ENCODE data around the gene NUP62.

NUP62 gene

DNA sequence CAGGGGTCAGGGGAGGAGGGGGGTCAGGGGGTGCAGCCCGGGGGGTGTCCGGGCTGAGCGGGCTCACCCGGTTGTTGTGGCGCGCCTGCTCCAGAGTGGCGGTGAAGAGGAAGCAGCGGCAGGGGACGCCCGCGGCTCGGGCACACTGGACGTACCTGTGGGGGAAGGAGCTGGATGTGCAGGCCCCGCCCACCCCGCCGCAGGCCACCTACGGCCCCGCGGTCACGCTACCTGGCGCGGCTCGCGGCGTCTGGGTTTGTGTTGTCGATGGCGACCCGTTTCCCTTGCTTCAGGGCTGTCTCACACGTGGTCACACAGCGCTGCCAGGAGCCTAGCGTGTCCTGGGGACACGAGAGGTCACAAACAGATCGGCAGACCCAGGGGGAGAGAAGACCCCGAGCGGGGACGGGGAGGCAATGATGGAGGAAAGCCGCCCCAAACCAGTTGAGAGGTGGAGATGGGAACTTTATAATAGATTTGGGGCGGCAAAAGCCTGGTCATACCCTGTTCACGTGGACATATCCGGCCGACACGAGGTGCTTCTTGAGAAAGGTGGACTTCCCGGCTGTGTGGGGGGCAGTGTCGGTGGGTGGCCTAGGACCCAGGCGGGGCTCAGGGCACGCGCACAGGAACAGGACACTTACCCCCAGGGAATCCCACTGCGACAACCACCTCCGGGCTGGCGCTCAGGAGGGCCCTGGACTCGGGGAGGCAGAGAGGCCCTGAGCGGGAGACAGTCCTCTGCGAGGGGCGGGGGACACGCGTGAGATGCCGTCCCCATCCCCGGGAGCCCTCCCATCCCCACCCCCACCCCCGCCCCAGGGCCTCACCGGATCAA lies 67.5 kb downstream of the NUP62 start:
- no peak for TF ChIP-seq CTCF (IDR thresholded peaks at IDR 0.05; ENCODE audit: control insufficient read depth, insufficient read depth, low read depth, low read length, missing control alignments)
- no peak overlapping the region for H3K4me3 ChIP-seq (ENCODE audit: control insufficient read depth, low read depth, low read length)
- no peak for DNase-seq (ENCODE audit: low read depth)

DNA sequence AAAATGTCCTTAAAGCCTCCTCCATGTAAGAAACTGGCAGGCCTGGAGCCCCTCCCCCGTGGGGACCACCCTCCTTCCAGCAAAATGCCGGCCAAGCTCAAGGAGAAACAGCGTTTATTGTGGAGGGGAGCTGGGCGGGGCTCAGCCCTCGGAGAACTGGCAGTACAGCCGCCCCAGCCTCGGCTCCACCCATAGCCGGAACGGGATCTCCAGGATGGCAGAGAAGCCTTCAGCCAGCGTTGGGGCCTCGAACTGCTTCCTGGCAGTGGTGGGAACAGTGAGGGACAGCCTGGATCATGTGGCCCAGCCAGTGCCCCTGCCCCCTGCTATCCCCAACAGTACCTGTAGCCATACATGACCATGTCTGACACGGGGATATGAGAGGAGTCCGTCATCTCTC lies 68.2 kb downstream of the NUP62 start:
- no peak for TF ChIP-seq CTCF (IDR thresholded peaks at IDR 0.05; ENCODE audit: control insufficient read depth, insufficient read depth, low read depth, low read length, missing control alignments)
- DNase-seq (ENCODE audit: low read depth), result no peak
- no peak overlapping the region for H3K4me3 ChIP-seq (ENCODE audit: control insufficient read depth, low read depth, low read length)

DNA sequence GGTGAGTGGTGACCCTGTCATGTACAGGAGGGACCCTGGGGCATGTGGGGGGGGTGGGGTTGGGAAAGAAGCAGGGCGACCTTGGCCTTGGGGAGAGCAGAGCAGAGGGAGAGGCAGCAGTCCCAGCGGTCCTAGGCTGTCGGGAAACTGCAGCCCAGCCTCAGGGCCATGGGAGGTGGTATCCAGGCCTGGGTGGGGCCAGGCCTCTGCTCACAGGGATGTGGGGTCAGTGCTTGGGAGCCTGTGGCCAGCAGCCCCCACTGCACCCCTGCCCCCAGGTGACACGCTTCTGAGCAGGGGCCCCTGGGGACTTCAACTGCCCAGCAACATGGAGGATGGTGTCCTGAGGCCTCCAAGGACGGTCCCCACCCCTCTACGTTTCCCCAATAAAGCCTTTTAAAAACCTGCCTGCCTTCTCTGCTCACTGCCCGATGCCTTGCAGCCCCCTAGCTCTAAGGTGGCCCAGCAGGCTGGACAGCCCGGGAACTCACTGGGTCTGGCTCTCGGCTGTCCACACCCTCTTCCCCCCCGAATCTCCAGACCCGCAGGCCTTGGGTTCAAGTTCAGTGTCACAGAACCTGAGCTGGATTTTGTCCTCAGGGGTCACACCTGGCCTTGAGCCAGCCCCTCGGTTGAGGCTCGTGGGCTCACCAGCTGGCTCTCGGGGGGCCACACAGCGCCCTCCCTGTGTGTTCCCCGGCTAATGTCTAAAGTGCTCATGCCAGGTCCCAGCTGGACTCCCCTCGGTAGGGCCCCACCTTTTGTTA lies 68.8 kb downstream of the NUP62 start:
- DNase-seq (ENCODE audit: low read depth), result no peak
- no peak for TF ChIP-seq CTCF (IDR thresholded peaks at IDR 0.05; ENCODE audit: control insufficient read depth, insufficient read depth, low read depth, low read length, missing control alignments)

GRCh38 chr19:49859682-49860335 lies 69.5 kb downstream of the NUP62 start:
- no peak overlapping the region for H3K4me3 ChIP-seq (ENCODE audit: control insufficient read depth, low read depth, low read length)
- DNase-seq (ENCODE audit: low read depth), result no peak
- no peak for TF ChIP-seq CTCF (IDR thresholded peaks at IDR 0.05; ENCODE audit: control insufficient read depth, insufficient read depth, low read depth, low read length, missing control alignments)

More for the DNA sequence above, 68.8 kb downstream of the NUP62 start:
- no peak overlapping the region for H3K4me3 ChIP-seq (ENCODE audit: control insufficient read depth, low read depth, low read length)

DNA sequence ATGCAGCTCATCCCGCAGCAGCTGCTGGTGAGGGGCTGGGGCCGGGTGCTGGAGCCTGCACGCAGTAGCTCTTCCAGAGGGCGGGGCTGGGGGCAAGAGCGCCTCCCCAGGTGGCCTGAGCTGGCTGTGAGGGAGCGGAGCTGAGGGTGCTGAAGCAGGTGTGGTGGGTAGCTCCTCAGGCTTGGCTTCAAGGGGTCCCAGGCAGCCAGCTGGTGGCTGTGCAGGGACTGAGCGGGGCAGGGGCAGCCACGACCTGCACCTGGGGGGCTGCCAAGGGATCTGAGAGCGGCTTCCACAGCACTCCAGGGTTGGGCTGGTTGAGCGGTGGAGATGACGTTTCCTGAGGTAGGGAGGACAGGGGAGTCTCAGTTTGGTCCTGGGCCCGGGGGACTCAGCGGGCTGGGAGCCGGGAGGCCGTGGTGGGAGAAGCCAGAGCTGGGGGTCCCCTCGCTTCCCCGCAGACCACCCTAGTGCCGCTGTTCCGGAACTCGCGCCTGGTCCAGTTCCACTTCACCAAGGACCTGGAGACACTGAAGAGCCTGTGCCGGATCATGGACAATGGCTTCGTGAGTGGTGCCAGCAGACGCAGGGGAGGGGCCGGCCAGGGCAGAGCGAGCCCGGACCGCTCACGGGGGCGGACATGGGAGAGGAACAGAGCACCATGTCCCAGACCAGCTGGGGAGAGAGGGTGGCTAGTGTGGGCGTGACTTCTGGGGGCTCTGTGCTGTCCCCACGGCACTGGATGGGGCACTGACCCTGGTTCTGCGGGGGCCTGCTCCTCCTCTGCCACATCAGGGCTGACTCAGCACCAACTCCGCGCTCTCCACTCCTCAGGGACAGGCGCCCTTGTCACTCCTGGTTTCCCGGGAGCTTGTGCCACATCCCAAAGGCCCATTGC lies 71.0 kb downstream of the NUP62 start:
- TF ChIP-seq CTCF (IDR thresholded peaks at IDR 0.05; ENCODE audit: control insufficient read depth, insufficient read depth, low read depth, low read length, missing control alignments), result no peak
- DNase-seq (ENCODE audit: low read depth), result no peak

GRCh38 chr19:49857838-49858087 lies 71.5 kb downstream of the NUP62 start:
- H3K4me3 ChIP-seq (ENCODE audit: control insufficient read depth, low read depth, low read length), result no peak overlapping the region
- DNase-seq (ENCODE audit: low read depth), result no peak
- TF ChIP-seq CTCF (IDR thresholded peaks at IDR 0.05; ENCODE audit: control insufficient read depth, insufficient read depth, low read depth, low read length, missing control alignments), result no peak

More for the DNA sequence above, 71.0 kb downstream of the NUP62 start:
- H3K4me3 ChIP-seq (ENCODE audit: control insufficient read depth, low read depth, low read length), result no peak overlapping the region

Measured in AG09309 (cell line).